WTC11 (cell line): ENCODE data around the gene ETV1. TPM values are rescaled to one million over a fixed set of nuclear protein-coding genes. Genes with fewer than 3 reads are reported as not detected.

Source experiments
- ATAC-seq: fragments of 200-7000 bp; cut with Tn5 transposase; 2 replicates; pipeline ENCODE4 v1.10.0; 2021; ENCODE audit warnings: mild to moderate bottlenecking, moderate library complexity
- CTCF ChIA-PET: fragments of 300-600 bp; sonication (Branson Sonifier 250); formaldehyde crosslinking; loops from one replicate; lab custom pipeline; 2021; ENCODE audit warnings: antibody characterized with exemption; lab: Charles Lee
- POLR2A ChIA-PET: fragments of 350-600 bp; sonication (Branson Sonifier 250); formaldehyde crosslinking; loops from one replicate; lab custom pipeline; 2021; ENCODE audit warnings: antibody characterized with exemption; lab: Charles Lee
- DNase-seq: peaks from one replicate; pipeline ENCODE4 v3.0.0; 2021; ENCODE audit warnings: low spot score
- H3K27ac Mint-ChIP-seq: 2 replicates; pipeline ENCODE4 v1.8.0; 2021; ENCODE audit warnings: mixed read lengths
- H3K27me3 Mint-ChIP-seq: 2 replicates; pipeline ENCODE4 v1.8.0; 2021; ENCODE audit warnings: low read depth, mild to moderate bottlenecking, moderate library complexity, mixed read lengths
- H3K36me3 Mint-ChIP-seq: 2 replicates; pipeline ENCODE4 v1.8.0; 2021; ENCODE audit warnings: mixed read lengths
- H3K4me1 Mint-ChIP-seq: 2 replicates; pipeline ENCODE4 v1.8.0; 2022; ENCODE audit warnings: mixed read lengths
- H3K4me3 Mint-ChIP-seq: 2 replicates; pipeline ENCODE4 v1.8.0; 2021; ENCODE audit warnings: mild to moderate bottlenecking, moderate library complexity, mixed read lengths
- H3K9me3 Mint-ChIP-seq: 2 replicates; pipeline ENCODE4 v1.8.0; 2021; ENCODE audit warnings: mixed read lengths
- AFF4 ChIP-seq: sonication (generic); formaldehyde crosslinking; IDR thresholded peaks from 2 replicates; pipeline ENCODE4 v1.8.1; 2023; ENCODE audit warnings: mild to moderate bottlenecking, missing genetic modification reagents, borderline replicate concordance
- E2F1 ChIP-seq: sonication (generic); formaldehyde crosslinking; IDR thresholded peaks from 2 replicates; pipeline ENCODE4 v1.8.0; 2022; ENCODE audit warnings: mild to moderate bottlenecking, missing genetic modification reagents
- ELF4 ChIP-seq: sonication (generic); formaldehyde crosslinking; IDR thresholded peaks from 2 replicates; pipeline ENCODE4 v1.8.1; 2022; ENCODE audit warnings: low read depth, mild to moderate bottlenecking, moderate library complexity, missing genetic modification reagents
- EMX1 ChIP-seq: fragments of 250-450 bp; sonication (Bioruptor Pico); IDR thresholded peaks from 2 replicates; pipeline ENCODE4 v1.8.0; 2021; ENCODE audit warnings: mild to moderate bottlenecking
- ERG ChIP-seq: fragments of 250-450 bp; sonication (Bioruptor Pico); IDR thresholded peaks from 2 replicates; pipeline ENCODE4 v1.8.0; 2021; ENCODE audit warnings: mild to moderate bottlenecking
- ESRRA ChIP-seq: sonication (generic); formaldehyde crosslinking; IDR thresholded peaks from 2 replicates; pipeline ENCODE4 v1.8.1; 2022; ENCODE audit warnings: mild to moderate bottlenecking, missing genetic modification reagents, borderline replicate concordance
- GABPB1 ChIP-seq: sonication (generic); formaldehyde crosslinking; IDR thresholded peaks from 2 replicates; pipeline ENCODE4 v1.8.1; 2023; ENCODE audit warnings: mild to moderate bottlenecking, missing genetic modification reagents
- JUN ChIP-seq: sonication (generic); formaldehyde crosslinking; IDR thresholded peaks from 2 replicates; pipeline ENCODE4 v1.8.0; 2023; ENCODE audit warnings: mild to moderate bottlenecking, missing genetic modification reagents
- OVOL2 ChIP-seq: fragments of 250-450 bp; sonication (Bioruptor Pico); IDR thresholded peaks from 2 replicates; pipeline ENCODE4 v1.9.0; 2021; ENCODE audit warnings: mild to moderate bottlenecking, borderline replicate concordance
- PRRX2 ChIP-seq: fragments of 250-450 bp; sonication (Bioruptor Pico); IDR thresholded peaks from 2 replicates; pipeline ENCODE4 v1.8.0; 2021; ENCODE audit warnings: mild to moderate bottlenecking
- RELA ChIP-seq: sonication (generic); formaldehyde crosslinking; IDR thresholded peaks from 2 replicates; pipeline ENCODE4 v1.8.1; 2022; ENCODE audit warnings: missing genetic modification reagents, mild to moderate bottlenecking, borderline replicate concordance
- SP1 ChIP-seq: sonication (generic); formaldehyde crosslinking; conservative IDR thresholded peaks from 2 replicates; pipeline ENCODE4 v1.8.1; 2022; ENCODE audit warnings: missing genetic modification reagents
- TEAD1 ChIP-seq: sonication (generic); formaldehyde crosslinking; IDR thresholded peaks from 2 replicates; pipeline ENCODE4 v1.8.0; 2022; ENCODE audit warnings: mild to moderate bottlenecking, missing genetic modification reagents
- TEAD4 ChIP-seq: sonication (generic); formaldehyde crosslinking; IDR thresholded peaks from 2 replicates; pipeline ENCODE4 v1.8.0; 2022; ENCODE audit warnings: mild to moderate bottlenecking, missing genetic modification reagents
- ZBTB21 ChIP-seq: sonication (generic); formaldehyde crosslinking; IDR thresholded peaks from 2 replicates; pipeline ENCODE4 v1.8.1; 2023; ENCODE audit warnings: mild to moderate bottlenecking, missing genetic modification reagents, borderline replicate concordance
- ZNF532 ChIP-seq: fragments of 250-450 bp; sonication (Bioruptor Pico); IDR thresholded peaks from 2 replicates; pipeline ENCODE4 v1.9.0; 2021; ENCODE audit warnings: mild to moderate bottlenecking, borderline replicate concordance
- total RNA-seq: library from RNA; stranded (reverse); gene quantifications from 3 replicates; pipeline ENCODE4 v1.2.3, GENCODE V29; 2021
- TF ChIP-seq, protein P1 (sequence below): sonication (generic); formaldehyde crosslinking; IDR thresholded peaks from 2 replicates; pipeline ENCODE4 v1.8.1; 2022; ENCODE audit warnings: low read depth, mild to moderate bottlenecking, moderate library complexity, missing genetic modification reagents, borderline replicate concordance

ETV1 gene
- total RNA-seq, 1 experiment from 2014 or later: 76.6 TPM

- no peak for TF ChIP-seq ZNF532 (CRISPR knock-in tag)
- no peak for TF ChIP-seq ESRRA (CRISPR knock-in tag)
- no peak for TF ChIP-seq GABPB1 (CRISPR knock-in tag)
- TF ChIP-seq EMX1 (CRISPR knock-in tag): no peak
- no peak for TF ChIP-seq PRRX2 (CRISPR knock-in tag)
- TF ChIP-seq, all 79 proteins: peak for 0
Measured at GRCh38 chr7:13871008-13871407, 118.5 kb downstream of the ETV1 start (continued).

GRCh38 chr7:13860734-13861133, 128.7 kb downstream of the ETV1 start:
- TF ChIP-seq SP1 (CRISPR knock-in tag) (no peak), JUN (CRISPR knock-in tag) (no peak), ELF4 (no peak), E2F1 (CRISPR knock-in tag) (no peak), AFF4 (CRISPR knock-in tag) (no peak), TEAD1 (CRISPR knock-in tag) (no peak), RELA (CRISPR knock-in tag) (no peak), ERG (no peak), ZBTB21 (CRISPR knock-in tag) (no peak), OVOL2 (CRISPR knock-in tag) (no peak), TEAD4 (CRISPR knock-in tag) (no peak)
- TF ChIP-seq, protein P1, sequence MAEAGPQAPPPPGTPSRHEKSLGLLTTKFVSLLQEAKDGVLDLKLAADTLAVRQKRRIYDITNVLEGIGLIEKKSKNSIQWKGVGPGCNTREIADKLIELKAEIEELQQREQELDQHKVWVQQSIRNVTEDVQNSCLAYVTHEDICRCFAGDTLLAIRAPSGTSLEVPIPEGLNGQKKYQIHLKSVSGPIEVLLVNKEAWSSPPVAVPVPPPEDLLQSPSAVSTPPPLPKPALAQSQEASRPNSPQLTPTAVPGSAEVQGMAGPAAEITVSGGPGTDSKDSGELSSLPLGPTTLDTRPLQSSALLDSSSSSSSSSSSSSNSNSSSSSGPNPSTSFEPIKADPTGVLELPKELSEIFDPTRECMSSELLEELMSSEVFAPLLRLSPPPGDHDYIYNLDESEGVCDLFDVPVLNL (CRISPR knock-in tag): no peak
- CTCF ChIA-PET: no interaction called here
- Mint-ChIP-seq H3K36me3 (no peaks in the 10 kb centered on the region), H3K27me3 (no peaks in the 10 kb centered on the region), H3K9me3 (no peaks in the 10 kb centered on the region), H3K4me3 (no peak overlapping the region), H3K4me1 (no peaks in the 10 kb centered on the region), H3K27ac (no peak overlapping the region)
- POLR2A ChIA-PET: no interaction called here
- DNase-seq: no peak
- no peak for ATAC-seq
